SHP77 (cell line): ENCODE measurements around the gene WDR87.

Experiments
- DNase-seq, 2 experiments: peaks; one replicate each; lab custom pipeline; 2025; lab: John Stamatoyannopoulos, UW

Gene WDR87

GRCh38 chr19:37905946-37906868 is at the start of gene WDR87:
Gene WDR87, minus strand, starts transcription at chr19:37906594. Its CDS starts 8,355 bp downstream, at chr19:37898239.
- peak; percentile 59 to 79 for DNase-seq

DNA sequence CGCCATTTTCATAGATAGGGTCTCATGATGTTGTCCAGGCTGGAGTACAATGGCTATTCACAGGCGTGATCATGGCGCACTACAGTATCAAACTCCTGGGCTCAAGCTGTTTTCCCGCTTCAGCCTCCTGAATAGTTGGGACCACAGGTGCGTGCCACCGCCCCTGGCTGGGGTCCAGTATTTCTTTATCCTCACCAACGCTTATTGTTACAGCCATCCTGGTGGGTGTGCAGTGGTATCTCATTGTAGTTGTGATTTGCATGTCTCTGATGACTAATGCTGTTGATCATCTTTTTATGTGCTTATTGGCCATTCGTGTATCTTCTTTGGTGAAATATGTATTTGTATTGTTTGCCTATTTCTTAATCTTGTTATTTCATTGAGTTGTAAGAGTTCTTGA is 49.6 kb upstream of the WDR87 start:
- DNase-seq: no peak

DNA sequence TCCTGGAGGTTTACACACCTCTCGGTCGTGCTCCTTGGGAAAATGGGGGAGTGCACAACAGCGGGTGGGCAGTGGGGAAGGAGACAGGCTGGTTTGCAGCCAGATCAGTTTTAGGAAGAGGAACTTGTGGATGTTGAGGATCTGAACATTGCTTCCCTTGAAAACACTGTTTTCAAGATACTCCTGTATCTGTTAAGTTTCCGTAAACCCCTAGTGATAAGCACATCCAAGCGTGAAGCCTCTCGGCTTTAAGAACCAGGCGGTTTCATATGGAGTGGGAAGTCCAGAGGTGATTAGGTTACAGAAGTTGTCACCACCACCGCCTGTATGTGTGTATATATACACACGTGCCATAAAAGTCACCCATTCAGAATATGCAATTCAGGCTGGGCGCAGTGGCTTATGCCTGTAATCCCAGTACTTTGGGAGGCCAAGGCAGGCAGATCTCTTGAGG is 48.1 kb upstream of the WDR87 start:
- DNase-seq: no peak

DNA sequence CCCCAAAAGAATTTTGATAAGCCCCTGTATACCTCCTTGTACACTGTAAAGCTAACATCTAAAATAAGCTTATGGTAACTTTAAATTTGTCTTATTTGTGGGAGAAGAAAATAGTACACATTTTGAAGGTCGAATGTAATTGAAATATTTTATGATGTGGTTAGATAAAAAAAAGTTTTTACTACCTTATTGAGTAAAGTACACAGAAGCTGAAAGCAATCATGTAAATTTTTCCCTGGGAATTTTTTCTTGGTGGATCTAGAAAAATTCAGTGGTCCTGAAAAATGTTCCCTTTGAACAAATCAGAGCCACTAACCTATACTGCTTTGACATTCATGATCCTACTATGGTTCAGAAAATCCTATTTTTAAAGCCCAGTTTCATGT is 47.5 kb upstream of the WDR87 start:
- DNase-seq: no peak

DNA sequence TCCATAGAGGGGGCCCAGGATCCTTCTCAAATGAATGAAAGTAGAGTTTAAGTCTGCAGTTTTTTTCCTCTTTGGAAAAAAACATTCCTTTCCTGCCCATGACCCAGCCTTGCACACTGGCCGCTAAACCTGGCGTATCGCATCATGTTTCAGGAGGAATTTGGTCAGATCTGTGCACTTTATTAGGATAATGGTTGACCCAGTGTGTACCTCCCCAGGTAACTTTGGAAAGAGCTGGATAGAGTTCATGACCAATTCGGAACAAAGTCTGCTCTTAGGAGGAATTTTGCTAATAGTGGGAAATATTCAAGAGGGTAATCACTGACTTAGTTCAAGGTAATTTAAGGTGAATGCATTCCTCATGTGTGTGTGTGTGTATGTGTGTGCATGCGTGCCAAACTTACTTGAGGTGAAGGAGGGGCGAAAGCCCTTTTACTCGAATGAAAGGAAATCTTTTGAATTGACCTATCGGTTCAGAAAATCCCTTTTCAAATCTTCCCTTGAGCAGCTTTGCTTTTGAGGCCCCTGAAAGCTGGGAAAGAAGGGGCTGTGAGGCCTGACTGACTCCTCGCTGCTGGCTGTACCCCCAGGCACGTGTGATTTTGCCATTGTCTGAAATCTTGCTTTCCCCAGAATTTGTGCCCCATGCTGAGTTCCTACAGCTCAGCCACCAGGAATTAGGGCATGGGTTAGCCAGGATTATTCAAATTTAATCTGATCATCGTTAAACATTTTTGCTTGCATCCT is 47.0 kb upstream of the WDR87 start:
- no peak for DNase-seq

- DNase-seq: no peak
These were observed 45.4 kb upstream of the WDR87 start for GRCh38 chr19:37951816-37952210.

DNA sequence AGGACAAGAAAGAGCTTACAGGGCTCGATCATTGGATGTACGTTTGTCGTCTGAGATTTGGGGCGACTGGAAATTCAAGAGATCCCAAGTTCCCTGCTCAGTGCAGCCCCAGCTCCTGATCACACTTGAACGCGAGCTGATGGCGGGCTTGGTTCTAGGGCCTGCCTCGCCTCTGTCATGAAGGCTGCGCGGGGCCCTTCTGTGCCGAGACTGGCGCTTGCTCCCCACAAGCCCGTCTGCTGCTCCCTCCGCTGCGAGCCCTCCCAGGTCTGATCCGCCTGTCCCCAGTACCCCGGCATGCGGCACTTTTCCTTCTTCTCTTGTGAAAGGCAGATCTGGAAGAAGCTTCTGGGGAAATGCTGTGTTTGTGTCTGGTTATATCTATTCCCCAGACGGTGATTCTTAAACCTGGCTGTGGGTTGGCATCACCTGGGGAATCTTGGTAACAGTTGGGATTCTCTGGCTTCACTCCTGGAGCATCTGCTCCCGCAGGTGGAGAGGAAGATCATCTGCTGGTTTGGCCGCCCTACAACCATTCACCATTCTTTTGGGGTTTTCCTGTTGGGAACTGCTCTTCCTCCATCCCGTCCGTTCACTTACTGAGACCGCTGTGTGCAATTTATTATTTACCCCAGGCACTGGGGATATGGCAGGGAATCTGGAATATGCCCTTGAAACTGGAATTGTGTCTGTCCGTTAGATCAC is 44.2 kb upstream of the WDR87 start:
- DNase-seq: no peak

GRCh38 chr19:37948362-37948761 is 42.0 kb upstream of the WDR87 start:
- DNase-seq: no peak

- no peak for DNase-seq
These were observed 41.4 kb upstream of the WDR87 start for GRCh38 chr19:37947778-37948177.

GRCh38 chr19:37946132-37946531 is 39.7 kb upstream of the WDR87 start:
- no peak for DNase-seq

DNA sequence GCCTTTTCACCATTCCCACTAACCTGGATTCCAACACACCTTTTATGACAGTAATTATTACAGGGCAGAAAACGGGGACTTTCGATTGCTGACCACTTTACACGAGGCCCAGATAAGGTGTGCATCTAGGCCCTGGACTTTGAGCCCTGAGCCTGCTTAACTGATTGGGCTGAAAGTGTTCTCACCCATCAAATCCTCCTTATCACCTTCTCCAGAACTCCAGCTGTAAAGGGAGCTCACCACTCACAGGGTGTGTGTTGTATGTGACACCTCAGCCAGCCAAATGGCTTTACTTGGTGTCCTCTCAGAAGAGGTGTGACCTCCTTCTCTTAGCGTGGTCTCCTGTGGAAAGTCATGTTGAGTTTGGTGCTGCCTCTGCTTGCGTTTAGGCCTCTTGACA is 37.1 kb upstream of the WDR87 start:
- DNase-seq: no peak

DNA sequence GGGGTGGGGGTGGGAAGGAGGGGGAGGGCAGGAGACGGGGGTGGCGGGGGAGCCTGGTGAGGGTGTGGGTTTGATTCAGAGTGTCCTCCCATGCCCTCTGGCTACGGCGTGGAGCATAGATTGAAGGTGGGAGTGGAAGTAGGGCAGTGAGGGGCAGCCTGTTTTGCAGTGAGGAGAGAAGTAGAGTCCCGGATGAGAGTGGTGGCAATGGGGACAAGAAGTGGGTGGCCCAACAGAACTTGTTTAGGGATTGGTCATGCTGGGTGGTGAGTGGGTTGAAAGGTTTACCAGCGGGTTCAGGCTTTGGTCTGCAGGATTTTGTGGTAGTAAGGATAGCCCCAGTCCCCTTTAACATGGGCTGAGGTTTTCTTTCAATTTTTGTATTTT is 36.1 kb upstream of the WDR87 start:
- DNase-seq: no peak

- peak; percentile 46 for DNase-seq
These were observed 35.6 kb upstream of the WDR87 start for GRCh38 chr19:37941782-37942515.

DNA sequence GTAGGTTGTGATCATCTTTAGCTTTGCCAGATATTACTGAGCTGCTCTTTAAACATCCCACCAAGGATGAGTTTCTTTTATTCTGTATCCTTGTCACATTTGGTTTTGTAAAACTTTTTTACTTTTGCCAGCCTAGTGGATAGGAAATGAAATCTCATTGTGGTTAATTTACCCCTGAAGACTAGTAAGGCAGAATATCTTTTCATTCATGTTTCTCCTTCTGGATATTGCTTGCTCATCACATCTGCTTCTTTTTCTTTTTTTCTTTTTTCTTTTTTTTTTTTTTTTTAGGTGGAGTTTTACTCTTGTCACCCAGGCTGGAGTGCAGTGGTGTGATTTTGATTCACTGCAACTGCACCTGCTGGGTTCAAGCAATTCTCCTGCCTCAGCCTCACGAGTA is 32.0 kb upstream of the WDR87 start:
- no peak for DNase-seq

- no peak for DNase-seq
These were observed 30.5 kb upstream of the WDR87 start for GRCh38 chr19:37936886-37937285.

GRCh38 chr19:37936166-37936565 is 29.8 kb upstream of the WDR87 start:
- peak; percentile 24 to 36 for DNase-seq

GRCh38 chr19:37935341-37935740 is 28.9 kb upstream of the WDR87 start:
- no peak for DNase-seq

GRCh38 chr19:37933937-37934358 is 27.6 kb upstream of the WDR87 start:
- peak in 1 of 2 experiments; percentile 34 for DNase-seq

GRCh38 chr19:37932985-37933936 is 26.9 kb upstream of the WDR87 start:
- DNase-seq: peak; percentile 63 to 66

- DNase-seq: peak; percentile 48 to 54
These were observed 25.7 kb upstream of the WDR87 start for GRCh38 chr19:37931881-37932655.
